ENCODE data around the gene RASSF6.

DNA sequence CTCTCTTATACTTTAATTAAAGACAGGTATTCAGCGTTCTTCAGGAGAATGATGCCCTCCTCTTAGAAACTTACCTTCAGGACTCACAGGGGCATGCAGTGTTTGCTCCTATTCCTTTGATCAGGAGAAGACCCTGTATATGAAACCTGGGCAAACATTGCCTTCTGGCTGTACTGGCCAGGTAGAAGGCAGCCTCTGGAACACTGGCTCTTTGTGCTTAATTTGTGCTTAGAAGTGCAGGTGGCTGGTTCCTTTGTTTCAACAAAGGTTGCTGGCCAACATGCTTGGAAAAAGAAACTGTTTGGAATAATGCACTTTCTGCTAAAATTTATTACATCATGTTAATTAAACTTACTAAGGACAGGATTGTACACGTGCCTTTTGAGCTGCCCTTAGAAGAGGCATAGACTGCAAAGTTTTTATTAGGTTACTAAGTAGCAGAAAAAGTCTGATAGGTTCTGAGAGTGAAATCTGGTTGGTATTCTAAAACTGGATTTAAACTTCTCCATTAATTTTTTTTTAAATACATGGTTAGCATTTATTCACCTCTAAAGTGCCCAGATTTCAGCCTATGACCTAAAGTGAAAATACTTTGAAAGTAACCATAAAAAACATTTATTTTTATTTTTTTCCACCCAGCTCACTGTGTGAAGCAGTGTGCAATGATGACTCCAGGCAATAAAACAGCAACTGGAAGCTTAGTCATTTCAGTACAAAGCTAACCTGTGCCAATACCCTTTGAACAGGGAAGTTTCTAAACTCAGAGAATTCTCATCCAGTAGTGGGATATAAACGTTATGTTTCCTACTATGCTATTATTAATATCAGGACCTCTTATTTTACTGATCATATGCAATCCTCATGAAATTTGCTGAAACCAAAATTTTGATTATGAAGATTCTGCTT, 11.3 kb downstream of the RASSF6 start:
- TF ChIP-seq, protein P1, sequence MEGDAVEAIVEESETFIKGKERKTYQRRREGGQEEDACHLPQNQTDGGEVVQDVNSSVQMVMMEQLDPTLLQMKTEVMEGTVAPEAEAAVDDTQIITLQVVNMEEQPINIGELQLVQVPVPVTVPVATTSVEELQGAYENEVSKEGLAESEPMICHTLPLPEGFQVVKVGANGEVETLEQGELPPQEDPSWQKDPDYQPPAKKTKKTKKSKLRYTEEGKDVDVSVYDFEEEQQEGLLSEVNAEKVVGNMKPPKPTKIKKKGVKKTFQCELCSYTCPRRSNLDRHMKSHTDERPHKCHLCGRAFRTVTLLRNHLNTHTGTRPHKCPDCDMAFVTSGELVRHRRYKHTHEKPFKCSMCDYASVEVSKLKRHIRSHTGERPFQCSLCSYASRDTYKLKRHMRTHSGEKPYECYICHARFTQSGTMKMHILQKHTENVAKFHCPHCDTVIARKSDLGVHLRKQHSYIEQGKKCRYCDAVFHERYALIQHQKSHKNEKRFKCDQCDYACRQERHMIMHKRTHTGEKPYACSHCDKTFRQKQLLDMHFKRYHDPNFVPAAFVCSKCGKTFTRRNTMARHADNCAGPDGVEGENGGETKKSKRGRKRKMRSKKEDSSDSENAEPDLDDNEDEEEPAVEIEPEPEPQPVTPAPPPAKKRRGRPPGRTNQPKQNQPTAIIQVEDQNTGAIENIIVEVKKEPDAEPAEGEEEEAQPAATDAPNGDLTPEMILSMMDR (IDR thresholded peaks at IDR 0.05), result no peak
- TF ChIP-seq EP300 (IDR thresholded peaks at IDR 0.05), result no peak

All from esophagus muscularis mucosa (tissue), 3 donors.